ENCODE data around the gene IL17RE.
A peak's percentile ranks its signal among the peaks of the same experiment; 100 is the strongest.

IL17RE gene

DNA sequence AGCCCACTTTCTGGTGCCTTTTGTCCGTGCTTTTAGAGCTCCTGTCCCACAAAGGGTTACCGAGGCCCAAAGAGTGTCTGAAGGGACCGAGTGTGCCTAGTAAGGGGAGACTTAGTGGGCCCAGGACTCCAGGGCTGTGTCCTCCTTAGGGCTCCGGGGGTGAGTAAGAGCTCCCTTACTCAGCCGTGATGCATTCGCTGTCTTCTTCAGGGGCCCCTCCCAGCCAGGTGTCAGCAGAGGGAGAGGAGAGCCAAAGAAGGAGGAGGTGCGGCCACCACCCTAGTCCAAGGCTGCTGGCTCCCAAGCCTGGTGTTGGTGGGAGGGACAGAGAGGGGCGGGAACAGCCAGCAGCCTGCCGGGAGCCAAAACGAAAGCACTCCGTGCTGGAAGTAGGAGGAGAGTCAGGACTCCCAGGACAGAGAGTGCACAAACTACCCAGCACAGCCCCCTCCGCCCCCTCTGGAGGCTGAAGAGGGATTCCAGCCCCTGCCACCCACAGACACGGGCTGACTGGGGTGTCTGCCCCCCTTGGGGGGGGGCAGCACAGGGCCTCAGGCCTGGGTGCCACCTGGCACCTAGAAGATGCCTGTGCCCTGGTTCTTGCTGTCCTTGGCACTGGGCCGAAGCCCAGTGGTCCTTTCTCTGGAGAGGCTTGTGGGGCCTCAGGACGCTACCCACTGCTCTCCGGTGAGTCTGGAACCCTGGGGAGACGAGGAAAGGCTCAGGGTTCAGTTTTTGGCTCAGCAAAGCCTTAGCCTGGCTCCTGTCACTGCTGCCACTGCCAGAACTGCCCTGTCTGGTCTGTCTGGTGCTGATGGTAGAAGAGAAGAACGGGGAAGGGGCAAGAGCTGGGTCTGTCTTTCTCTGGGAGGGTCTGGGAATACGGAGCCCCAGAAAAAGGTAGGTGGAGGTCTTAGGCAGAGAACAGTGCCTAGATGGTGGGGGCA is 14.4 kb downstream of the IL17RE start, which contains the start of gene IL17RC:
TSS of gene IL17RC (plus strand) at position 365 of the 947 bp plus-strand sequence. CDS start at position 583, 218 bp downstream.
- DNase-seq, result peak; percentile 64

DNA sequence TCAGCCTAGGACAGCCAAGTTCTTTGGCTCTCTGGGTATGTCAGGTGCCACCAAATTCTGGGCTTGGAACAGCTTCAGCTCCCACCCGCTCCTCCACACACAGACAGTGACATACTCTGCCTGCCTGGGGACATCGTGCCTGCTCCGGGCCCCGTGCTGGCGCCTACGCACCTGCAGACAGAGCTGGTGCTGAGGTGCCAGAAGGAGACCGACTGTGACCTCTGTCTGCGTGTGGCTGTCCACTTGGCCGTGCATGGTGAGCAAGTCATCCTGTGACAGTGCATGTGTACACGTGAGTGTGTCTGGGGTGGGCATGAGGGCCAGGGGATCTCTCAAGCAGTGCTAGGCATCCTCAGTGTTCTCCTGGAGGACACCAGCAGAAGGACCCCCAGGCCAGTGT is 15.2 kb downstream of the IL17RE start:
- Histone ChIP-seq H3K4me1 (peaks cover 5% of the 10 kb centered on the region; the same call in 1 of the 2 replicates), H3K36me3 (no peaks in the 10 kb centered on the region), H3K9me3 (no peaks in the 10 kb centered on the region), H3K27me3 (no peaks in the 10 kb centered on the region), H3K4me3 (ENCODE audit: low read depth, low read length) (no peak overlapping the region)
- TF ChIP-seq, protein P1, sequence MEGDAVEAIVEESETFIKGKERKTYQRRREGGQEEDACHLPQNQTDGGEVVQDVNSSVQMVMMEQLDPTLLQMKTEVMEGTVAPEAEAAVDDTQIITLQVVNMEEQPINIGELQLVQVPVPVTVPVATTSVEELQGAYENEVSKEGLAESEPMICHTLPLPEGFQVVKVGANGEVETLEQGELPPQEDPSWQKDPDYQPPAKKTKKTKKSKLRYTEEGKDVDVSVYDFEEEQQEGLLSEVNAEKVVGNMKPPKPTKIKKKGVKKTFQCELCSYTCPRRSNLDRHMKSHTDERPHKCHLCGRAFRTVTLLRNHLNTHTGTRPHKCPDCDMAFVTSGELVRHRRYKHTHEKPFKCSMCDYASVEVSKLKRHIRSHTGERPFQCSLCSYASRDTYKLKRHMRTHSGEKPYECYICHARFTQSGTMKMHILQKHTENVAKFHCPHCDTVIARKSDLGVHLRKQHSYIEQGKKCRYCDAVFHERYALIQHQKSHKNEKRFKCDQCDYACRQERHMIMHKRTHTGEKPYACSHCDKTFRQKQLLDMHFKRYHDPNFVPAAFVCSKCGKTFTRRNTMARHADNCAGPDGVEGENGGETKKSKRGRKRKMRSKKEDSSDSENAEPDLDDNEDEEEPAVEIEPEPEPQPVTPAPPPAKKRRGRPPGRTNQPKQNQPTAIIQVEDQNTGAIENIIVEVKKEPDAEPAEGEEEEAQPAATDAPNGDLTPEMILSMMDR (IDR thresholded peaks at IDR 0.05; ENCODE audit: low read depth, low read length), result no peak
- no peak for DNase-seq

More for the DNA sequence above, 14.4 kb downstream of the IL17RE start, which contains the start of gene IL17RC:
- Histone ChIP-seq H3K9me3 (no peaks in the 10 kb centered on the region), H3K4me1 (peaks cover 5% of the 10 kb centered on the region; the same call in 1 of the 2 replicates), H3K36me3 (no peaks in the 10 kb centered on the region), H3K4me3 (ENCODE audit: low read depth, low read length) (peak within 1 kb of the TSS; percentile 55), H3K27me3 (no peaks in the 10 kb centered on the region)
- TF ChIP-seq, protein P1 (IDR thresholded peaks at IDR 0.05; ENCODE audit: low read depth, low read length), result no peak

DNA sequence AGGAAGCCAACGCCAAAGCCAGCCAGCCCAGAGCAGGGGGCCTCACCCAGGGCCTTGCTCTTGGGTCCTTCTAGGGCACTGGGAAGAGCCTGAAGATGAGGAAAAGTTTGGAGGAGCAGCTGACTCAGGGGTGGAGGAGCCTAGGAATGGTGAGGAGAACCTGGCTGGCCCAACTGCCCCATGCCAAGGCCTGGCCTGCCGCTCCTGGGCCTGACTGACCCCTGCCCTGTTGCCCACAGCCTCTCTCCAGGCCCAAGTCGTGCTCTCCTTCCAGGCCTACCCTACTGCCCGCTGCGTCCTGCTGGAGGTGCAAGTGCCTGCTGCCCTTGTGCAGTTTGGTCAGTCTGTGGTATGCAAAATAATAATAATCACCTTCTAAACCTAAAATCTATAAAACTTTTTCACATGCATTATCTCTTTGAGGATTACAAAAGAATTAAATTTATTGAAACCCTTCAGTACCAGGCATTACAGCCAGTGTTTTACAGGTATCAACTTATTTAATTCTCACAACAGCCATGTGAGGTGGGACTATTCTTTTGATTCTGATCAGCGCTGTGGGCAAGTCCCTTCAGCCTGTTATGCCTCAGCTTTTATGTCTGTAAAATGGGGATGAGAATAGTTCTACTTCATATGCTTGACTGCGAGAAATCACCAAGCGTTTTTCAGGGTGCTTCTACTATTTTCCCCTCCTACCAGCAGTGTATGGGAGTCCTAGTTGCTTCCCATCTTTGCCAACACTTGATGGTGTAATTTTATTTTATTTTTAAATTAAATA is 15.8 kb downstream of the IL17RE start:
- no peak overlapping the region for H3K4me3 ChIP-seq (ENCODE audit: low read depth, low read length)
- no peaks in the 10 kb centered on the region for H3K9me3 ChIP-seq
- H3K27me3 ChIP-seq, result no peaks in the 10 kb centered on the region
- no peak for DNase-seq
- no peaks in the 10 kb centered on the region for H3K36me3 ChIP-seq
- TF ChIP-seq, protein P1 (IDR thresholded peaks at IDR 0.05; ENCODE audit: low read depth, low read length), result no peak
- H3K4me1 ChIP-seq, result peaks cover 5% of the 10 kb centered on the region; the same call in 1 of the 2 replicates

DNA sequence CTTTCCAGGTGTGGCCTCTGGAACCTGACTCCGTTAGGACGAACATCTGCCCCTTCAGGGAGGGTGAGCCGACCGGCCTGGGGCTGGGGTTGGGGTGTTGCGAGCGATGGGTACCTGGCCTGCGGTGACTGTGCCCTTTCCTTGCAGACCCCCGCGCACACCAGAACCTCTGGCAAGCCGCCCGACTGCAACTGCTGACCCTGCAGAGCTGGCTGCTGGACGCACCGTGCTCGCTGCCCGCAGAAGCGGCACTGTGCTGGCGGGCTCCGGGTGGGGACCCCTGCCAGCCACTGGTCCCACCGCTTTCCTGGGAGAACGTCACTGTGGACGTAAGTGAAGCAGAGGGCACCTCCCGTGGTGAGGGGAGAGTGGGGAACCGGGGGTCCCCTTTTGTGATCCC is 25.5 kb downstream of the IL17RE start:
- H3K4me3 ChIP-seq (ENCODE audit: low read depth, low read length), result no peak overlapping the region
- TF ChIP-seq, protein P1 (IDR thresholded peaks at IDR 0.05; ENCODE audit: low read depth, low read length), result no peak
- no peak for DNase-seq
- H3K27me3 ChIP-seq, result no peaks in the 10 kb centered on the region
- H3K36me3 ChIP-seq, result no peaks in the 10 kb centered on the region
- H3K4me1 ChIP-seq, result no peaks in the 10 kb centered on the region; the same call in 1 of the 2 replicates
- H3K9me3 ChIP-seq, result no peaks in the 10 kb centered on the region

DNA sequence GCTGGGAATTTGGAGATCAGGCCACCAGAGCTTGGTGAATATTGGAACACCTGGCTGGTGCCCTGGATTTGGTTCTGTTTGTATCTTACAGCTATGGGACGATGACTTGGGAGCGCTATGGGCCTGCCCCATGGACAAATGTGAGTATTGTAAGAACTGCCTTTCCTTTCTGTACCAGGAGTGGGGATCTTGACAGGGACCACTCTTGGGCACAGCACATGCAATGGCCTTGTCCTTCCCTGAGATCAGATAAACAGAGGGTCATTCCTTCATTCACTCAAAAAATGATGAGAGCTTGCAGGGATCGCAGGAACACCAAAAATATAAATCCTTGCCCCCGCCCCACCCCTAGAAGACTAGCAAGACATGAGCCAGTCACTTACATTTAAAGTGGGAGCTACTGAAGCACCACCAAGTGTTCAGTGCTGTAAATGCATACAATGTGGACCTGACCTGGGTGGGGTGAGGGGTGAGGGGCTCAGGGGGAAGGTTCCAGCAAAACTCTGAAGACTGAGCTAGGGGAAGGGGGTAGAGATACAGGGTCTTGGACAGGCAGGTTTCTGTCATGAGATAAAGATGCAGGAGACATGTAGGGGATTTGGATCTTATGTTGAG is 28.3 kb downstream of the IL17RE start:
- Histone ChIP-seq H3K9me3 (no peaks in the 10 kb centered on the region), H3K4me3 (ENCODE audit: low read depth, low read length) (no peak overlapping the region), H3K27me3 (no peaks in the 10 kb centered on the region), H3K4me1 (no peaks in the 10 kb centered on the region; the same call in 1 of the 2 replicates), H3K36me3 (no peaks in the 10 kb centered on the region)
- TF ChIP-seq, protein P1 (IDR thresholded peaks at IDR 0.05; ENCODE audit: low read depth, low read length), result no peak
- DNase-seq, result no peak
